Ishikawa (cell line): ENCODE results near the gene IPPK.

ENCODE experiments used
- EP300 ChIP-seq: IDR thresholded peaks from 2 replicates; pipeline ENCODE4 v1.6.1; 2012; ENCODE audit warnings: borderline replicate concordance
- RAD21 ChIP-seq: IDR thresholded peaks from 2 replicates; pipeline ENCODE4 v1.6.1; 2012; ENCODE audit warnings: low read depth
- TF ChIP-seq, protein P1 (sequence below): IDR thresholded peaks from 2 replicates; pipeline ENCODE4 v1.6.1; 2012; ENCODE audit warnings: low read depth, mild to moderate bottlenecking

DNA sequence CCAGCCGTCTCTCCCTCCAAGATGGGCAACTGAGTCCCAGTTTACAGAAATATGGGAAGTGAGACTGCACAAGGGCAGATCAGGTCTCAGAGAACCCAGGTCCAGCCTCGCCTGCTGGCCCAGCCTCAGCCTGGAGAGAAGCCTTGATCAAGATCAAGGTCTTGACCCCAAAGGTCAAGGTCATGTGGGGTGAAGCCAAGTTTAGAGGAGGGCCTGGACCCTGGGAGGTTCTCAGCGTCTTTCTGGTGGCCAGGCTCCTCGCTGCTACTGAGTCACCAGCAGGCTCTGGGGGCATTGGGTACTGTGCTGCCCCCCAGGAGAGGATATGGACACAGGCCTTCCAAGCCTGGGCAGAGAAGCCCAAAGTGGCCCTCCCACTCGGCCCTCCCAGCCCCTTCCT lies 8.8 kb downstream of the IPPK start:
- TF ChIP-seq RAD21 (no peak), EP300 (no peak)
- TF ChIP-seq, protein P1, sequence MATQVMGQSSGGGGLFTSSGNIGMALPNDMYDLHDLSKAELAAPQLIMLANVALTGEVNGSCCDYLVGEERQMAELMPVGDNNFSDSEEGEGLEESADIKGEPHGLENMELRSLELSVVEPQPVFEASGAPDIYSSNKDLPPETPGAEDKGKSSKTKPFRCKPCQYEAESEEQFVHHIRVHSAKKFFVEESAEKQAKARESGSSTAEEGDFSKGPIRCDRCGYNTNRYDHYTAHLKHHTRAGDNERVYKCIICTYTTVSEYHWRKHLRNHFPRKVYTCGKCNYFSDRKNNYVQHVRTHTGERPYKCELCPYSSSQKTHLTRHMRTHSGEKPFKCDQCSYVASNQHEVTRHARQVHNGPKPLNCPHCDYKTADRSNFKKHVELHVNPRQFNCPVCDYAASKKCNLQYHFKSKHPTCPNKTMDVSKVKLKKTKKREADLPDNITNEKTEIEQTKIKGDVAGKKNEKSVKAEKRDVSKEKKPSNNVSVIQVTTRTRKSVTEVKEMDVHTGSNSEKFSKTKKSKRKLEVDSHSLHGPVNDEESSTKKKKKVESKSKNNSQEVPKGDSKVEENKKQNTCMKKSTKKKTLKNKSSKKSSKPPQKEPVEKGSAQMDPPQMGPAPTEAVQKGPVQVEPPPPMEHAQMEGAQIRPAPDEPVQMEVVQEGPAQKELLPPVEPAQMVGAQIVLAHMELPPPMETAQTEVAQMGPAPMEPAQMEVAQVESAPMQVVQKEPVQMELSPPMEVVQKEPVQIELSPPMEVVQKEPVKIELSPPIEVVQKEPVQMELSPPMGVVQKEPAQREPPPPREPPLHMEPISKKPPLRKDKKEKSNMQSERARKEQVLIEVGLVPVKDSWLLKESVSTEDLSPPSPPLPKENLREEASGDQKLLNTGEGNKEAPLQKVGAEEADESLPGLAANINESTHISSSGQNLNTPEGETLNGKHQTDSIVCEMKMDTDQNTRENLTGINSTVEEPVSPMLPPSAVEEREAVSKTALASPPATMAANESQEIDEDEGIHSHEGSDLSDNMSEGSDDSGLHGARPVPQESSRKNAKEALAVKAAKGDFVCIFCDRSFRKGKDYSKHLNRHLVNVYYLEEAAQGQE: no peak
